ENCODE results near the gene RING1.

GRCh38 chr6:33177552-33178446 lies 30.5 kb upstream of the RING1 start:
- no peak for TF ChIP-seq EZH2 (IDR thresholded peaks at IDR 0.05; ENCODE audit: insufficient read depth, low read length)
- TF ChIP-seq CTCF (IDR thresholded peaks at IDR 0.05; ENCODE audit: insufficient read depth, low read depth, low read length) = no peak

All from astrocyte (in vitro differentiated cells and primary cell).